Measurements from ENCODE around the gene EPB41L2.

EPB41L2 gene

DNA sequence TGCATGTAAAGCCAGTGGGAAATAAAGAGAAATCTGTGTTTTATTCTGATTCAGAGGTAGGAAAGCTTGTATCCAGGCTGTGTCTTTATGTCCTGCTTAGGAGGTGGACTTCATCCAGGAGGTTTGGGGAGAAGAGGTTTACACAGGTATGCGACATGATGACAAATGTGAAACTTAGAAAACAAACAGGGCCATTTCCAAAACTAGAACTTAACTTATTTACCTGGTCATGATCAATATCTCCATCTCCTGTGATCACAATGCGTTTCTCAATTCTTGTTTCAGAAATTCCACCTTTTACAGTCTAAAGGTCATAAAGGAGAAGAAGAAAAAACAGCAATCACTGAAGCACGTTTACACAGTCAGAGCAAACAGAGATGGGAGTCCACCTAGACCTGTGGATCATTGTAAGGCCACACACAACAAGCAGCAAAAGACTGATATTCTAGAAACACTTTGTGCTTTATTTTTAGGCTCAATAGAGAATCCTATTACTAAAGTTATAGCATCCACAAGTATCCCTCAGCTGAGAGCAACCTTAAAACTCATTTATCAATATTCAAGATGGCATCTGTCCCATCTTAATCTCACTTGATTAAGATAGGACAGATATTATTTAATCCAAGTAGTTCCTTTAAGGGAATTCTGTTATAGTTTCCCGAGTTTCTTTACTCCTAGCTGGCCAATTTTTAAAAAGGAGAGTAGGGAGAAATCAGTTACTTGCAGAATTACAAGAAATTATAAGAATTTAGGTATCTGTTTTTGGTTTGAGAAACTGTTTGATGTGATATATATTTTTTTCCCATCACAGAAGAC is 199.4 kb downstream of the EPB41L2 start:
- no peak for DNase-seq (ENCODE audit: low spot score)

DNA sequence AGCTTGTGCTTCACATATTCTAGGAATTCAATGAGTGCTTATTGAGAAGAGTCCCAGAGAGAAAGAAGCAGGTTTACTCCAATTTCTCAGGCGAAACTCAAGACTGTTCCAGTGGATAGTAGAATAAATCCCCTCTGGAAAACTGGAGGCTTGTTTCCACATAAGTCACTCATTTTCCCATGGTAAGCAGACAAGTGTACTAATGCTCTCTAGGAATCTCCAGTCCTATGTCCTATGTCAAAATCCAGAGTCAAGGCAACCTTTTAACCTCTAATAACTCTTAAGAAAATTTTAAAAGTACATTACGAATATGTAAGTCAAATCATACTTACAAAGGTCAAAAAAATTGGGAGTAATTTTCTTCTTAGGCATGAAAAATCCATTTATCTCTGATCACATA is 200.7 kb downstream of the EPB41L2 start:
- no peak for DNase-seq (ENCODE audit: low spot score)

DNA sequence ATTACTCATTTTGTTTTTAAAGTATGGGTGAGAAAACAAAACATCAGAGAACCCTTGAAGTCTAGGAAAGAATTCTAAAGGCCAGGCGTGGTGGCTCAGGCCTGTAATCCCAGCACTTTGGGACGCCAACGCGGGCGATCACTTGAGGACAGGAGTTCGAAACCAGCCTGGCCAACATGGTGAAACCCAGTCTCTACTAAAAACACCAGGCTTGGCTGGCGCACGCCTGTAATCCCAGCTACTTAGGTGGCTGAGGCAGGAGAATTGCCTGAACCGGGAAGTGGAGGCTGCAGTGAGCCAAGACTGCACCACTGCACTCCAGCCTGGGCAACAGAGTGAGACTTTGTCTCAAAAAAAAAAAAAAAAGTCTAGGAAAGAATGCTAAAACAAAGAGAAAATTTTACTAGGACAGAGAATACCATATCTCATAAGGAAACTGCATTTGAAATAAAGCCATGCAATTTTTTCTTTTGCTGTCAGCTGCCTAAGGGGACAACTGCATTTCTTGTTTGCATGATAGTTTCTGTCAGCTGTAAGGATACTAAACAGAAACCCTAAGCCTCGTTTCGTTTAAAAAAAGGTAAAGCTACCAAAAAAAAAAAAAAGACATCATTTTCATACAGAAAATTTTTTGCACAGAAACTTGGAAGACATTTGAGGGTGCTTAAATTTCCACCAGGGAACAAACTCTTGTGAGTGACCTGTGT is 203.7 kb downstream of the EPB41L2 start:
- no peak for DNase-seq (ENCODE audit: low spot score)

DNA sequence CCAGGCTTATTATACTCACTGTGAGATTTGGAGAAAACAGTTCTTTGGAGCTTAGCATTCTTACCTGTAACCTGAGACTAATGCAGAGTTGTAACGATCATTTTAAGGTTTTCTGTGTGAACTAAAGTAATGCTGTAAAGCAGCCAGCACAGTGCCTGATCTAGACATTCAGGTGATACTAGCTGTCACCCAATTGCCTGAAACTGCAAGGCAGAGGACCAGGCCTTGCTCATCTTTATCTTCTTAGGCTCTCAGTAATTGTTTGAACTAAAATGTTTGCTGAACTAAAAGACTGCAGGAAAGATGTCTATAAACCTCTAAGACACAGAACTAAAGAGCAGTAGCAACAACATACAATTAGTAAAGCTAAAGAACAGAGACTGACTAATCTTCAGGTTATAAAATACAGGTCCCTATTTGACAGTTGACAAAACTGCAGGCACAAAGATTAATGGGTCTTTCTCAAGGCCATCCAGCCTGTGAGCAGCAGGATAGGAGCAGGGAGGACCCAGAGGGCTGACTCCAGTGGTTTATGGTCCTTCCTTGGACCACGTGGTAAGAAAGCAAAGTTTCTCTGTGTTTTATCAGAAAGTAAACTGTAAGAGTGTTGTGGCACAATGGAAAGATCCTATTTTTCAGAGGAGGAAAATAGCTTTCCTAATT is 204.4 kb downstream of the EPB41L2 start:
- DNase-seq (ENCODE audit: low spot score), result no peak

DNA sequence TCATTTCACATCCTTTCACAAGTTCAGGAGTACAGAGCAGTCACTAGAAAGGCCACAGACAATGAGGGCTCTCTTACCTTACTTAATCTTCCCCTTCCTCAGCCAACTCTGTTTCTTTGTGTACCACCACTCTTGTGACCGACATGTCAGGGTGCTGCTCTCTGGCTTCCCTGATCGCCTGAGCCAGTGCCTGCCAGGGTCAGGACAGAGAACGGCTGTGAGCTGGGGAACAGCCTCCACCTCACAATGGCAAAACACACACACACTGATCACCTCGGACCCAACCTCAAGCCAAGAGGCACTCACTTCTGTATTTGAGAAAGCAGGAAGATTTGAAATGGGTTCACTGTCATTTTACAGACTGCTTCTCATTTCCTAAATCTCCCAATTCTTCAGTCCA is 205.0 kb downstream of the EPB41L2 start:
- DNase-seq (ENCODE audit: low spot score), result no peak

DNA sequence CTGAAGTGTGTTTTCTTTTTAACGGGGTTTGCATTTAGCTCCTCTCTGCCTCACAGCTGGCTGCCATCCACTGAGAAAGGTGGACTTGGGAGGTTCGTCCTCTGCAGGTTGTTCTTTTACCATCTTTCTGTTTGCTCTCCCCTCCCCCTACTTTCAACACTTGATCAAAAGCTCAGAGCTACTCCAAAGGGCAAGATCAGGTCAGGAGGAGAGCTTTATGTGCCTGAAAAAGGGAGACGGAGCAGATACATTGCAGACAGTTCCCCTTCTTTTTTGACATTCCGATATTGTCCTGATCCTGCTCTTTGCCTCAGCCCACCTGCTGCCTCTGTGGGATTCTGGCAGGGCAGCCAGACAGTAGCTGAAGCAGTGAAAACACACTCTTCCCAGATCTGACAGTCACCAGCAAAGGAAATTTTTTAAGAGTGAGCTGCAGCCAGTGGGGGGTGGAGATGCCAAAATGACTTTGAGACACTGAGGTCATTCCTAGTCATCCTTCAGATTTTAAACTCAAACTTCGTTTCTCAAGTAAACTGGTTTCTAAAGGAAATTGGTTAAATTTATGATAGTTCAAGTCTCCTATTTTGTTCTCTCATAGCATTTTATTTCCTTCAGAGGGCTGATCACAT is 209.4 kb downstream of the EPB41L2 start:
- no peak for DNase-seq (ENCODE audit: low spot score)

DNA sequence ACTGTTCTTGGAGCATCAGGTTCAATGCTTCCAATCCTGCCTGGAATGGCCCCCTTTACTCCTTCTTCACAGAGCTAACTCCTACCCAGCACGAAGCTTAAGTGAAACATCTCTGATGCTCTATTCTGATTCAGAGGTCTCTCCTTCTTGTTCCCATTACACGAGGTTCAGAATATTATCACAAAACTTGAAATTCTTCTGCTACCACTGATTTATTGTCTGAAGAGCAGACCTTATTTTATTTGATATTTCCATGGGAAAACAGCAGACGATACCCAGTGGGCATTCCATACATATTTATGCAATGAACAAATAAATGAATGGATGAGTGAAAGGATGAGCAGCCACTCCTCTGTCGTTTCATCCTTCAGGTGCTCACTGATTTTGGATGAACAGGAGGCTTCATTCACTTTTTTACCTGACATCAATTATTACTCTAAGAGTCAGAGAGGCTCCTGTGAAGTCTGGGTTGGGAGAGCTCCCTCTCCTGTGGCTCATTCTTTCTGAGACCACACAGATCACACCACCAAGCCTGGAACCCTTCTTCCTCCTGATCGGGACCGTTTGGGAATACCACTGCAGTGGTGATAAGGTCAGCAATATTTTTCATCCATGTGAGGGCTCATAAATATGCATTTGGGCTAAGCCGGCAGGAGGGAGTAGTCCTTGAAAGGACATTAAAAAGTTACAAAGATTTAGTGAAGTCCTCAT is 210.0 kb downstream of the EPB41L2 start:
- DNase-seq (ENCODE audit: low spot score), result no peak

DNA sequence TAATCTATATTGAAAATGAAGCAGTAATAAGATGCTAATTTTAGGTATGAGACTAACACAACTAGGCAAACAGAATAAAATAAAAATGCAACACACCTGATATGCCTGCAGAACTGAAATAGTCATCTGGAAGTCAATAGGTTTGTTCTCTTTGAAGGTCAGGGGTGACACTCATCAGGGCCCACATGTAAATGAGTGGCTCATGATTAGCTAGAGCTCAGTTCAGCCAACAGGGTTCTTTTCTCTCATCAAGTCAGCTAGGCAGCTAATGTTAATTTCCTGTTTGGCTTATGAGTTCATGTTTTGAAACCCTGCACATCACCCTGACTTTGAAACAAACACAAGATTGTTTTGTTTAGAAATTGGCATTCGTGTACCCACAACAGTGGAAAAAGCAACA is 212.0 kb downstream of the EPB41L2 start:
- no peak for DNase-seq (ENCODE audit: low spot score)

DNA sequence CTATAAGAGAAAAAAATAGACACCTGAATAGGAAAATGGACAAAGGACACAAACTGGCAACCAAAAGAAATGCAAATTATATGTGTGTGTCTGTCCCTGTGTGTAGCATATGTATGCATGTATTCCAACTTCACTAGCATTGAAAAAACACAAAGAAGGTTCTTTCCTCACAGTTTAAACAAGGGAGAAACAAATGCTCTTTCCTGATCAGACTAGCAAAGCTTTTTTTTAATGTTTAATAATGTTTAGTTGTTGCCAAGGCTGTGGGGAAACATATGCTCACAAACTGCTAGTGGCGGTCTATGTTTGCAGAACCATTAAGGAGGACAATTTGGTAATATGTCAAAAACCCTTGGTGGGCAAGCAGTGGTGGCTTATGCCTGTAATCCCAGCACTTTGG is 213.5 kb downstream of the EPB41L2 start:
- DNase-seq (ENCODE audit: low spot score), result no peak

DNA sequence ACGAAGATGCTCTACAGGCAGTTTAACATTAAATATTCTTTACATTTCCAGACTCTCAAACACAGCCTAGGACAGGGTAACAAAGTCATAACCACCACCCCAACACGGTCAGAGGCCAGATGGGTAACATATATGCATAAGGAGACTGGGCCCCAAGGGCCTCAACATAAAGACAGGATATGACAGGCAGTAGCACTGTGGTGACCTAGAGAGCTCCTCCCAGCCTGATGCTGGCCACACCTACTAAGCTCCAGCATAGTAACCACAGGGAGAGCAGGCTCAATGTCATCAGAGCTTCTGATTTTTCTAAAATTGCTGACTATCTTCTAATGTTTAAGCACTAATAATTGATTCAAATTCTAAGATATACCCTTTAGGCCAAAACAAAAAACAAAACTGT is 214.1 kb downstream of the EPB41L2 start:
- DNase-seq (ENCODE audit: low spot score), result peak; percentile 11

DNA sequence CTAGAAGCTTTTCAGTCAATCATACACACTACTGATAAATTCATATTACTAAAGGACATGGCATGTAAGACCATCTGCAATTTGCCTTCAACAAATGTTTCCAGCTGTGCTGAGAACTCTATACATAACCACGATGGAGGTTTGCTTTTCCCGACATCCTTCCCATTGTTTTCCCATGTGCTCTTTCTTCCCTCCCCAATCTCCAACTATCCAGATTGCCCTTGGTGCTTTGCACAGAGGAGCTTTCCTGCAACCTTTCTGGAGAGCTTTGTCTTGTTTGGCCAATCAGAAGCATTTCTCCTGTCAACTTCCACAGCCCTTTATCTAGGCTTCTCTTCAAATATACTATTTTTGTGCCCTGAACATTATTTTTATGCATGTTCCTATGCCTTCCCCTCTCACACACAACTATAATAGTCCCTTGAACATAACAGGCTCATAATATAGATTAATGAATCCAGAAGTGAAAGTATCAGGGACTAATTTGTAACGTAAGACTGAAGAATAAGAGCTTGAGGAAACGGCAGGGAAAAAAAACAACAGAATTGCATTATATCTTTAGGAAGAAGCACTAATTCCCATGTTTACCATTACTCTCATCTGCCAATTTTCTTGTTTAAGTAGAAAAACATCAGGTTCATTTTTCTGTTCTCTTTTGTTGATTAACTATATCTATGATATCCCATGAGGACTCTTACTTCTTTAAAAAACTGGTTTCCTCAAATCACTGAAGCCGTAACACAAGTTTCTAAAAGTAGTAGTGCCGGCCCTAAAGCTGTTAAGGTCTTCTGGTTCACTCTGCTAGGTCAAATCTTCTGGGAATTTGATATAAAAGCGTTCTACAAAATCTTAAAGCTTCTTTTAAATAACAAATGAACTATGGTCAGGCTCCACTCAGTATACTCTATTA is 215.8 kb downstream of the EPB41L2 start:
- DNase-seq (ENCODE audit: low spot score), result no peak

DNA sequence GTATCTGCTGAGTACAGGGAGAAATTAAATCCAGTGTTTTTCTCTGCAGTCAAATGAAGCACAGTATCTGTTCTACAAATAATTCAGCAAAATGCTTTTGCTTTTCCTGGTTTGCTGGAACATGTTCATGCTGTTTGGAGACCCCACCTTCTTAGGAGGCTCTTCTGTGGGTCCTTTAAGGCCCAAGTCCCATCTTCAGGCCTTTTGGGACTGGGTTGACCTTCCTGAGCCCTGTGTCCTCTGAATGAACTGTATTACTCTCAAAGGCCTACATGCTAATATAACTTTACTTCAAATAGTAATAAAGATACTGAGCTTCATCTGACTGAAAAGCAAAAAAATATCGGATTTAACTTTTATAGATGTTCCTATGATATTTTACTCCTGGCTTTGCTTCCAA is 216.5 kb downstream of the EPB41L2 start:
- DNase-seq (ENCODE audit: low spot score), result no peak

DNA sequence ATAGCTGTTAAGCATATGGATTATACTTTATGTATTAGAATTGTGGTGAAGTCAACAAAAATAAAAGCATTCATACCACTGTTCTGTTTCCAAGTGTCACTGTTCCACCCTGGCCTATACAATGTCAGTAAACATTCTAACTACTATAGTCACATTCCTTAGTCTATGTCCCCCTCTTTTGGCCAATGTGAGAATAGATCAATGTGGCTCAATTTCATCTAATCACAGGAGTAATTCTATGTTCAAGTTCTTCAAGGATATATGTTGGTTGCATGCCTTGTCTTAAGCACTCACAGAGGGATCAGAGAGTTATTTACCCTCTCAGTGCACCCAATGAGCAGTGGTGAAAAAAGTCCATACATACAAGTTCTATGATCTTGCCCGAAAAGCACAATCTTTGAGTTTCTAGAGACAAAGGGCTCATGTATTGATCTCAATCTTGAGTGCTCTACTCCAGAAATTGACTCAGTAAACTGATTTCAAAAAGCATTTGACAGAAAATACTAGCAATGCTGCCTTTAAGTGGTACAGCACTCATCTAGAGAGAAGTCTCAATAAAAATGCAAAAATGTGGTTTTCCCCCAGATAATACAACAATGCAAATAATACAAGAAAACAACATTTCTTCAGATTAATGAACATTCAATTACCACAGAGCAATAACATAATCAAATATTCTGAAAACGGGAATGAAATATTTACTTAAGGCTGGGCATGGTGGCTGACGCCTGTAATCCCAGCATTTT is 219.3 kb downstream of the EPB41L2 start:
- DNase-seq (ENCODE audit: low spot score), result peak; percentile 16

DNA sequence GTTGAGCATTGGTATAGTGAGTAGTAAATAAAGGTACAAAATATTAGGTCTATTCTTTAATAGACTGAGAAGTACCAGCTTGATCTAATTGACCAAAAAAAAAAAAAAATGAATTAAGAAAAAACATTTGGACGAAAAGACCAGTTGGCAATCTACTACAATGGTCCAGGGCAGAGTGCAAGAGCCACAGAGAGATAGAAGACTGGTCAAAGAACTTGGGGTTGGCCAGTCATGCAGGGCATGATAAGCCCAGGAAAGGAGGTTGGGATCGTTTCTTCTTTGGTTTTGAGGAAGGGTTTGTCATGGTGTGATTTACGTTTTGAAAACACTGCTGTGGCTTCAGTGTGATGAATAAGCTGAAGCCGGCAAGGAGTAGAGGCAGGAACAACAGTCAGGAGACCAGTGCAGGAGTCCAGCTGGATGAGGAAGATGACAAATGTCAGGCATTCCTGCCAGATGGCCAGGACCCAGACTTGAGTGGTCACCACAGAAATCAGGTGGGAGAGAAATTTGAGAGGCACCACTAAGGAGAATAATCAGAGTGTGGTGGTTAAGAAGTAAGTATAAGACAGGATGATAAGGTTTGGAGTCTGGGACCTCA is 221.8 kb downstream of the EPB41L2 start:
- no peak for DNase-seq (ENCODE audit: low spot score)

DNA sequence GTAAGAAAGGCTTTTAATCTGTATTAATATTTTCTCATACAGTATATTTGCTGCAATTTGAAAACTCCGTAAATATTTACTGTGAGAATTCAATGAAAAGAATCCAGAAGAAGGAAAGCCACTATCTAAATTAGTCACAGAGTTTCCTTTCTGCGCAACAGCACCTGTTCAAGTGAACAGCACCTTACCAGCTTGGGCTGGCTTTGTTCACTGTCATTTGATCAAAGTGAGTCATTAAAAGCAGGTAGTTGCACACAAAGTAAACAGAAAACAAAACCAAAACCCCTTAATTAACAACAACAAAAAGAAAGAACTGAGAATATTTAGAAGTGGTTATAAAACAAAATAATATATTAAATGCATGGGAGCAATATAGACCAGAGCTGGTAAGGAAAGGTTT is 223.0 kb downstream of the EPB41L2 start:
- no peak for DNase-seq (ENCODE audit: low spot score)

DNA sequence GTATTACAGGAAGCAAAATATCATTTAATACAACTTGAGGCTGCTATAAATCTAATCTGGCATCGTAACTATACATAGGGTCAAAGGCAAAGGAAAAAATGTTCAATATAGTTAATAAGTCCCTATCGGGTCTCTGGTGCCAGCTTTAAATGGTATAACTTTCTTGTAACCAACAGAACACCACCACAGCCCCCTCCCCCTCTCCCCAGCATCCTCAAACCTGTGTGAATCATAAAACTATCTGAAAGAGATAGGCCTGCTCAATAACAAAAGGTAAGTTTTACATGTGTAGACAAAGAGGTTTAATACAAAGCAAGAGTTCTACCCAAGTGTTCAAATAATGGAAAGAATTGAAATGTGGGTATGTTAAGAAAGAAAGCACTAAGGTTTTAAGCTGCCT is 223.7 kb downstream of the EPB41L2 start:
- no peak for DNase-seq (ENCODE audit: low spot score)

DNA sequence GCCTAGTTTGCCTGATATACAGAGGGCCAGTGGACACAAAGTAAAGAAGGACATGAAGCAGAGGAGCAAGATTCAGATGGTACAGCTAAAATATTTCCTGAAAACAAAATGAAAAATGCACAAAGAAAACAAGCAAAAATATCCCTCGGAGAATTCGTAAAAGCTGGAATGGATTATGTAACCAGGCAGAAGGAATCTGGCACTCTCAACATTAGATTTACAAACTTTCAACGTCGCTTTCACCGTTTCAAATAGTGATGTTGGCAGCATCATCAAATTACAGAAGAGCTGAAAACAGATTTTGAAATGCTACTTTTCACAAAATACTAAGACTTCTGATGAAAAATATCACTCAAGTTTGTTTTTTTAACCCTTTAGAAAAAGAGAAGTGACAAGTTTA is 224.1 kb downstream of the EPB41L2 start:
- DNase-seq (ENCODE audit: low spot score), result no peak

DNA sequence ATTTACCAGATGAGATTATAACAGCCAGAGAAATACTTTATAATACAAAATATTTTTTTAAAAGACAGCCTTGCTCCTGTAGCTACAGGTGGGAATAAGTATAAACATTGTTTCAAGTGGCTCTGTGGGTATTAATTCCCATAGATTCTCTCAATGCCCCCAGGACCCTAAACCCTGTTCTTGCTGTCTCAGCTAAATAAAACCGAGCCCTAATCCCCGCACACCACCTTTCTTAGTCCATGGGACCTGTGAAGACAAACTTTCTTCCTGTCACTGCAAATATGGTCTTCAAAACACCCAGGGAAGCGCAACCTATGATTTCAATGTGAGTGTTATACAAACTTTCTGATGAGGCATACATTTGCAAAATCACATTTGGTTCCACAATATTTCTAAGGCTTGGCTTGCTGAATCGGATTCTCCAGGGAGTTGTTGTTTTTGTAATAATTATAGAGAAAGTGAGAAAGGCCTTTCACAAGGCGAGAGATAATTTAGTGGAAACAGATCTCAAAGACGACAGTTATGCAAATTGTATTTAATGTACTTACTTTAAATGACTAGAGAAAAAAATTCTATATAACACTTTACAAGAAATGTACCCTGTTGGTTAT is 224.7 kb downstream of the EPB41L2 start:
- no peak for DNase-seq (ENCODE audit: low spot score)

DNA sequence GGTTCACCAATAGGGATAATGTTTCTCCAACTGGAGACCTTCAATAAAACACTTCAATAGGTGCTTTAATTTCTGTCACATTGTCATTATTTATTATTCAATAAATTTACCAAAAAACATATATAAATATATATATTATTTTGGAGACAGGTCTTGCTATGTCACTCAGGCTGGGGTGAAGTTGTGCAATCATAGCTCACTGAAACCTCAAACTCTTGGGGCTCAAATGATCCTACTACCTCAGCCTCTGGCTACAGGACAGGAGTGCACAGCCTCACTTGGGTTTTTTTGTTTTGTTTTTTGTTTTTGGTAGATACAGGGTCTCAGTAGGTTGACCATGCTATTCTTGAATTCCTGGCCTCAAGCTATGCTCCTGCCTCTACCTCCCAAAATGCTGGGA is 226.0 kb downstream of the EPB41L2 start:
- no peak for DNase-seq (ENCODE audit: low spot score)
